CD8-positive, alpha-beta memory T cell (primary cell): ENCODE results near the gene SH3RF1. TPM values are rescaled to one million over a fixed set of nuclear protein-coding genes. Genes with fewer than 3 reads are reported as not detected.
A peak's percentile ranks its signal among the peaks of the same experiment; 100 is the strongest.
"Not testable (repeated sequence)": the region's sequence is repeated elsewhere in the genome, so short reads cannot be mapped to it uniquely, and the experiment has no call there.

Source experiments
- CTCF ChIA-PET: fragments of 350-600 bp; sonication (Branson Sonifier 250); formaldehyde crosslinking; loops from one replicate; lab custom pipeline; 2021; ENCODE audit warnings: antibody characterized with exemption; lab: Charles Lee
- POLR2A ChIA-PET: fragments of 350-600 bp; sonication (Branson Sonifier 250); formaldehyde crosslinking; loops from one replicate; lab custom pipeline; 2021; ENCODE audit warnings: antibody characterized with exemption; lab: Charles Lee
- DNase-seq, 5 donors: peaks; one replicate each; pipeline versions ENCODE4 v3.0.0 to v3.0.0-alpha.2; 2020 to 2022; ENCODE audit warnings: mixed read lengths in 1 of 5
- H3K27ac ChIP-seq: one replicate; pipeline ENCODE4 v1.7.0; 2013; ENCODE audit warnings: low read depth, mild to moderate bottlenecking, low read length, moderate library complexity
- H3K27me3 ChIP-seq: 2 replicates; pipeline ENCODE4 v1.7.0; 2013; ENCODE audit warnings: low read length, mild to moderate bottlenecking; ENCODE audit not compliant: insufficient read depth, poor library complexity, severe bottlenecking
- H3K36me3 ChIP-seq: 2 replicates; pipeline ENCODE4 v1.7.0; 2013; ENCODE audit warnings: mild to moderate bottlenecking, low read length, moderate library complexity; ENCODE audit not compliant: insufficient read depth
- H3K4me1 ChIP-seq: 2 replicates; pipeline ENCODE4 v1.7.0; 2013; ENCODE audit warnings: mild to moderate bottlenecking, low read length, moderate library complexity; ENCODE audit not compliant: insufficient read depth
- H3K4me3 ChIP-seq: 2 replicates; pipeline ENCODE4 v1.7.0; 2013; ENCODE audit warnings: mild to moderate bottlenecking, low read length
- H3K9me3 ChIP-seq: 2 replicates; pipeline ENCODE4 v1.7.0; 2013; ENCODE audit warnings: mild to moderate bottlenecking, low read length
- H3K27ac Mint-ChIP-seq, 8 donors: one replicate each; pipeline ENCODE4 v1.8.0; 2020 to 2021; ENCODE audit warnings: mixed read lengths in 8 of 8, mild to moderate bottlenecking in 6 of 8, inconsistent platforms in 3 of 8, moderate library complexity in 3 of 8
- H3K27me3 Mint-ChIP-seq, 2 donors: one replicate each; pipeline ENCODE4 v1.8.0; 2020 to 2021; ENCODE audit warnings: mixed read lengths in 2 of 2, mild to moderate bottlenecking in 1 of 2, moderate library complexity in 1 of 2
- H3K36me3 Mint-ChIP-seq, 3 donors: one replicate each; pipeline ENCODE4 v1.8.0; 2020 to 2021; ENCODE audit warnings: mixed read lengths in 3 of 3, inconsistent platforms in 1 of 3, mild to moderate bottlenecking in 1 of 3
- H3K4me1 Mint-ChIP-seq, 3 donors: one replicate each; pipeline ENCODE4 v1.8.0; 2020 to 2021; ENCODE audit warnings: mixed read lengths in 3 of 3, inconsistent platforms in 1 of 3, mild to moderate bottlenecking in 1 of 3
- H3K4me3 Mint-ChIP-seq, 7 donors: one replicate each; pipeline ENCODE4 v1.8.0; 2020 to 2021; ENCODE audit warnings: mixed read lengths in 7 of 7, mild to moderate bottlenecking in 6 of 7, moderate library complexity in 4 of 7, inconsistent platforms in 2 of 7
- H3K9me3 Mint-ChIP-seq, 5 donors: one replicate each; pipeline ENCODE4 v1.8.0; 2020 to 2022; ENCODE audit warnings: mixed read lengths in 5 of 5, mild to moderate bottlenecking in 3 of 5, moderate library complexity in 2 of 5, inconsistent platforms in 1 of 5
- polyA plus RNA-seq: library from polyadenylated mRNA; unstranded; fragments of 300-500 nt; fragmentation: Illumina TruSeq; gene quantifications from one replicate; pipeline ENCODE4 v1.2.3, GENCODE V29; 2021
- total RNA-seq, 2 experiments: library from RNA; stranded (reverse); gene quantifications; one replicate each; pipeline ENCODE4 v1.2.3, GENCODE V29; 2021

Gene SH3RF1
- total and polyA plus RNA-seq, 3 experiments from 2014 or later = 1.1 to 1.4 TPM; not detected in 1

DNA sequence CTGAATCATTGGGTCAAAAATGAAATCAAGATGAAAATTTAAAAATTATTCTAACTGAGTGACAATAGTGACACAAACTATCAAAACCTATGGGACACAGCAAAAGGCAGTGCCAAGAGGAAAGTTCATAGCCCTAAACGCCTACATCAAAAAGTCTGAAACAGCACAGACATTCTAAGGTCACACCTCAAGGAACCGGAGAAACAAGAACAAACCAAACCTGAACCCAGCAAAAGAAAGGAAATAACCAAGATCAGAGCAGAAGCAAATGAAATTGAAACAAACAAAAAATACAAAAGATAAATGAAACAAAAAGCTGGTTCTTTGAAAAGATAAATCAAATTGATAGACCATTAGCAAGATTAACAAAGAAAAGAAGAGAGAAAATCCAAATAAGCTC lies 80.8 kb downstream of the SH3RF1 start:
- H3K9me3 ChIP-seq, H3K4me1 Mint-ChIP-seq, H3K27ac ChIP-seq, H3K27ac Mint-ChIP-seq, H3K9me3 Mint-ChIP-seq, POLR2A ChIA-PET, H3K4me3 ChIP-seq, DNase-seq, H3K36me3 Mint-ChIP-seq, H3K36me3 ChIP-seq, H3K27me3 ChIP-seq, H3K4me1 ChIP-seq, H3K4me3 Mint-ChIP-seq: not testable (repeated sequence)
- H3K27me3 Mint-ChIP-seq = peaks cover 4 to 23% of the 10 kb centered on the region in 2 donors
- CTCF ChIA-PET = interaction anchor here (0.7 kb wide), 1 partner anchor 27 kb away, joined by 3 read pairs; no protein-coding TSS in a partner anchor

DNA sequence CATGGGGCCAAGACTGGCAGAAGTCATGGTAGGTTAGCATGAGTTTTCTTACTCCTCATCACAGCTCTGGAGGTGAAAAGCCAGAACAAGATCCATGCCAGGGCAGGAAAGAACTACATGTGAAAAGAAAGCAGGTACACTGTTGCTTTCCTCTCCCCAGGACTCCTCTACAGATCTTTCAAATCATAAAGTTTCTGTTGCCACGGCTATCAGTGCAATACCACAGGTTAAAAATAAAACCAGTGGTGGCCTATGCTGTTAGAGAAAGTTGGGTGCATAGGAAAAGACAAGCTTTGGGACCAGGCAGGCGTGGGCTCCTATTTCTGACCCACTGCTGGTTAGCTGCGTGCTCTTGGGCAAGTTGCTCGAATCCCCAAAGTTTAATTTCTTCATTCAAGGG lies 81.4 kb downstream of the SH3RF1 start:
- no peak for DNase-seq
- H3K36me3 ChIP-seq = no peaks in the 10 kb centered on the region
- no peak overlapping the region for H3K4me3 Mint-ChIP-seq
- H3K9me3 Mint-ChIP-seq = peaks cover 0 to 2% (median 0%) of the 10 kb centered on the region in 5 donors
- H3K27ac ChIP-seq = no peak overlapping the region
- no peak overlapping the region for H3K4me3 ChIP-seq
- H3K4me1 Mint-ChIP-seq = no peaks in the 10 kb centered on the region
- peaks cover 4 to 24% of the 10 kb centered on the region in 2 donors for H3K27me3 Mint-ChIP-seq
- H3K4me1 ChIP-seq = no peaks in the 10 kb centered on the region
- no peaks in the 10 kb centered on the region for H3K36me3 Mint-ChIP-seq
- no peaks in the 10 kb centered on the region for H3K9me3 ChIP-seq
- ChIA-PET POLR2A (no interaction called here), CTCF (no interaction called here)
- no peak overlapping the region for H3K27ac Mint-ChIP-seq
- no peaks in the 10 kb centered on the region for H3K27me3 ChIP-seq

DNA sequence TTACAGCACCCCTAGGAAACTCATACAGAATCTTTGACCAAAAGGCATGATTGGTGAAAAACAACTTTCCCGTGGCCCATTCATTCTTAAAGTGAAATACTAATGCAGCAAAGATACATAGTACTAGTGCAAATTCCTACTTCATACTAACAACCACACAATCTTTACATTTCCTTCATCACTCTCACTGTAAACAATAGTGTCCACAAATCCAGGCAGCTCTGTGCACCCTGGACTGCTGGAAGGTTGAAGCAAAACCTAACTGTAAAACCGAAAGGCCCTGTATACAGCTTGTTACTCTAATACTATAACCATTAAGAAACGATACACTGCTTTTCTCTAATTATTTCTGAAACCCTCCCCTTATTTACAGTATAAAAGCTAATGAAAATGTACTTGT lies 82.6 kb downstream of the SH3RF1 start:
- ChIA-PET CTCF (no interaction called here), POLR2A (no interaction called here)
- no peaks in the 10 kb centered on the region for H3K36me3 ChIP-seq
- no peak overlapping the region for H3K27ac Mint-ChIP-seq
- no peaks in the 10 kb centered on the region for H3K4me1 ChIP-seq
- H3K4me3 Mint-ChIP-seq = no peak overlapping the region
- H3K9me3 Mint-ChIP-seq = no peaks in the 10 kb centered on the region
- H3K27ac ChIP-seq = no peak overlapping the region
- H3K27me3 ChIP-seq = no peaks in the 10 kb centered on the region
- no peak overlapping the region for H3K4me3 ChIP-seq
- H3K4me1 Mint-ChIP-seq = no peaks in the 10 kb centered on the region
- no peak for DNase-seq
- no peaks in the 10 kb centered on the region for H3K36me3 Mint-ChIP-seq
- H3K9me3 ChIP-seq = no peaks in the 10 kb centered on the region
- peaks cover 6 to 27% of the 10 kb centered on the region in 2 donors for H3K27me3 Mint-ChIP-seq

DNA sequence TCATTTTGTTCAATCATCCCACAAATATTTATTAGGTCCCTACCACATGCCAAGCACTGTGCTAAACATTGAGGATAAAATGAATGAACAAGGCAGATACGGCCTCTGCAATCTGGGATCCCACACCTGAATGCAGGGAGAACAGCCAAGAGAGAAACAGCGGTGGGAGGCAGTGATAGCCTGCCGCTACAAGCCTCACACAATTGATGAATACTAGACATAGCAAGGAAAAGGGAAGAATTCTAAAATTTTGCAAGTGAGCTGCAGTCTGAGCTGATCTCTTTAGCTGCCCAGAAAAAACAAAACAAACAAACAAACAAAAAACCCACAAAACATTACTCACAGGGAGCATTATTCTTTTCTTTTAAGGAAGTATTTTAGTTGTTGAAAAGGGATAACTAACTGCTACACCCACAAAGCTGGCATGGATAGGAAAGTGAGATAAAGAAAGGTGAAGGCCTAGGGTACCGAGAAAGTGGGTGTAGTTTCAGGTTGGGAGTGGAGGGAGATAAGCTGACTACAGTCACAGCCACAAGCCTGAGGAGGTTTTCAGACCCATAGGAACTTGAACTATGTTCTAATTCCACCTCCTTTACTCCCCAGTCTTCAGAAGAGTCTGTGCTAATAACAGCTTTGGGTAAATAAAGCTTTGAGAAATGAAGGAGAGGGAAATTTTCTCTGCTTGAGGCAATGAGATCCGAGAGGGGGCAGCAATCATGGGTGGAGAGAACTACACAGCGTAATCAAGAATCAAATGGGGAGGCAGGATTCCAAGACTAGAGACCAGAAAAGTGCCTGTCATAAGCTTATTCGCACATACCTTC lies 85.4 kb downstream of the SH3RF1 start:
- no peaks in the 10 kb centered on the region for H3K36me3 ChIP-seq
- ChIA-PET POLR2A (no interaction called here), CTCF (no interaction called here)
- Mint-ChIP-seq H3K27ac (peak overlapping the region in 1 of 8 donors; percentile 72), H3K27me3 (peaks cover 12 to 40% of the 10 kb centered on the region in 2 donors), H3K4me3 (no peak overlapping the region), H3K36me3 (no peaks in the 10 kb centered on the region), H3K4me1 (no peaks in the 10 kb centered on the region), H3K9me3 (no peaks in the 10 kb centered on the region)
- H3K27ac ChIP-seq = no peak overlapping the region
- no peak overlapping the region for H3K4me3 ChIP-seq
- H3K4me1 ChIP-seq = no peaks in the 10 kb centered on the region
- H3K9me3 ChIP-seq = no peaks in the 10 kb centered on the region
- no peaks in the 10 kb centered on the region for H3K27me3 ChIP-seq
- DNase-seq = no peak

DNA sequence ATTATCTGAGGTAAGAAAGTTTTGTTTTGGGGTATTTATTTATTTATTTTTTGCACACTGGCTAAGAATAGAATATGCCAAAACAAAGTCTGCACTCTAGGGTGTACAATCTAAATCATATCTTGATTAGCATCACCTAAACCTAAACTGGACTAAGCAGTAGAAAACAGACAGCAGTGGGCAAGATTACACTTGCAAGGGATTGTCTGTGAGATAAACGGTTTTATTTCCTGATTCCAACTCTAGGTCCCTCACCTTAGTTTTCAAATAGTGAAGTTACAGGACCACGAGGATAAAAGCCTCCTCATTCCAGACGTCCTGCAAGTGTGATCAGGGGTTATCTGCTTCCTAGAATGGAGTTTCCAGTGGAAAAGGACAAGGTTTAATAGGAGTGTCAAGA lies 86.1 kb downstream of the SH3RF1 start:
- H3K27ac ChIP-seq = no peak overlapping the region
- no peaks in the 10 kb centered on the region for H3K27me3 ChIP-seq
- no peaks in the 10 kb centered on the region for H3K4me1 ChIP-seq
- ChIA-PET POLR2A (no interaction called here), CTCF (no interaction called here)
- no peaks in the 10 kb centered on the region for H3K9me3 Mint-ChIP-seq
- peaks cover 12 to 42% of the 10 kb centered on the region in 2 donors for H3K27me3 Mint-ChIP-seq
- H3K9me3 ChIP-seq = no peaks in the 10 kb centered on the region
- H3K4me3 ChIP-seq = no peak overlapping the region
- H3K4me1 Mint-ChIP-seq = no peaks in the 10 kb centered on the region
- no peaks in the 10 kb centered on the region for H3K36me3 ChIP-seq
- no peaks in the 10 kb centered on the region for H3K36me3 Mint-ChIP-seq
- no peak overlapping the region for H3K27ac Mint-ChIP-seq
- DNase-seq = no peak
- H3K4me3 Mint-ChIP-seq = no peak overlapping the region

DNA sequence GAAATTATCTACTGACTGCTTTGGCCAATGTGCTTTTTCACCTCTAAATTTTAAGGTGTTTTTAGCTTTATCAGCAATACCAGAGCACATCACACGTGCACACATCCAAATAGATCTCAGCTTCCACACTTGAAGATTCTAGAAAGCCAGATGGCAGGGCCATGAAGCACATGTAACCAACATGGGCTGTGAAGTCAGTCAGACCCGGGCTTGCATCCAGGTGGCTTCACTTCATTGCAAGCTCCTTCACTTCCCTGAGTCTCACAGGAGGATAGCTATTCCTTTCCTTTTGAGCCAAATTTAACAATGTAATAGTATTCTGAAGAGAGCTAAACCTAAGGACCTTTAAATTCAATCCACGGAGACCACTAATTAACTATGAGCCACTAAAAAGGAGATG lies 86.5 kb downstream of the SH3RF1 start:
- Histone ChIP-seq H3K27ac (no peak overlapping the region), H3K4me1 (no peaks in the 10 kb centered on the region), H3K36me3 (no peaks in the 10 kb centered on the region), H3K4me3 (no peak overlapping the region), H3K27me3 (no peaks in the 10 kb centered on the region), H3K9me3 (no peaks in the 10 kb centered on the region)
- H3K36me3 Mint-ChIP-seq = no peaks in the 10 kb centered on the region
- CTCF ChIA-PET = no interaction called here
- no peak for DNase-seq
- H3K4me1 Mint-ChIP-seq = no peaks in the 10 kb centered on the region
- H3K4me3 Mint-ChIP-seq = no peak overlapping the region
- no peak overlapping the region for H3K27ac Mint-ChIP-seq
- peaks cover 12 to 42% of the 10 kb centered on the region in 2 donors for H3K27me3 Mint-ChIP-seq
- no peaks in the 10 kb centered on the region for H3K9me3 Mint-ChIP-seq
- POLR2A ChIA-PET = no interaction called here

DNA sequence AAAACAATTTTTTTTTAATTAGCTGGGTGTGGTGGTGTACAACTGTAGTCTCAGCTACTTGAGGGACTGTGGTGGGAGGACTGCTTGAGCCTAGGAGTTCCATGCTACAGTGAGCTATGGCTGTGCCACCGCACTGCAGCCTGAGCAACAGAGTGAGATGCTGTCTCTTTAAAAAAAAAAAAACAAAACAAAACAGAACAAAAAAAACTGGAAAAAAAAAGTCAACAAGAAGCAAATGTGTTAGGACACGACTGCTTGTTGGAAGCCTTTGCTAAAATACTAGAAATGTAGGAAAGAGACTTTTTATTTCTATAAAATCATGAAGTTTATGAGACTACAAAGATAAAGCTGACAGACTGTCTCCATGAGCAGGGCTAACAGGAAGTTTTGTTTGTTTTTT lies 87.2 kb downstream of the SH3RF1 start:
- Histone ChIP-seq H3K9me3 (no peaks in the 10 kb centered on the region), H3K4me1 (no peaks in the 10 kb centered on the region), H3K4me3 (no peak overlapping the region), H3K27me3 (no peaks in the 10 kb centered on the region), H3K36me3 (no peaks in the 10 kb centered on the region), H3K27ac (no peak overlapping the region)
- no peak for DNase-seq
- no peaks in the 10 kb centered on the region for H3K36me3 Mint-ChIP-seq
- no peaks in the 10 kb centered on the region for H3K4me1 Mint-ChIP-seq
- H3K27me3 Mint-ChIP-seq = peaks cover 12 to 39% of the 10 kb centered on the region in 2 donors
- ChIA-PET POLR2A (no interaction called here), CTCF (no interaction called here)
- H3K27ac Mint-ChIP-seq = no peak overlapping the region
- no peak overlapping the region for H3K4me3 Mint-ChIP-seq
- H3K9me3 Mint-ChIP-seq = no peaks in the 10 kb centered on the region

DNA sequence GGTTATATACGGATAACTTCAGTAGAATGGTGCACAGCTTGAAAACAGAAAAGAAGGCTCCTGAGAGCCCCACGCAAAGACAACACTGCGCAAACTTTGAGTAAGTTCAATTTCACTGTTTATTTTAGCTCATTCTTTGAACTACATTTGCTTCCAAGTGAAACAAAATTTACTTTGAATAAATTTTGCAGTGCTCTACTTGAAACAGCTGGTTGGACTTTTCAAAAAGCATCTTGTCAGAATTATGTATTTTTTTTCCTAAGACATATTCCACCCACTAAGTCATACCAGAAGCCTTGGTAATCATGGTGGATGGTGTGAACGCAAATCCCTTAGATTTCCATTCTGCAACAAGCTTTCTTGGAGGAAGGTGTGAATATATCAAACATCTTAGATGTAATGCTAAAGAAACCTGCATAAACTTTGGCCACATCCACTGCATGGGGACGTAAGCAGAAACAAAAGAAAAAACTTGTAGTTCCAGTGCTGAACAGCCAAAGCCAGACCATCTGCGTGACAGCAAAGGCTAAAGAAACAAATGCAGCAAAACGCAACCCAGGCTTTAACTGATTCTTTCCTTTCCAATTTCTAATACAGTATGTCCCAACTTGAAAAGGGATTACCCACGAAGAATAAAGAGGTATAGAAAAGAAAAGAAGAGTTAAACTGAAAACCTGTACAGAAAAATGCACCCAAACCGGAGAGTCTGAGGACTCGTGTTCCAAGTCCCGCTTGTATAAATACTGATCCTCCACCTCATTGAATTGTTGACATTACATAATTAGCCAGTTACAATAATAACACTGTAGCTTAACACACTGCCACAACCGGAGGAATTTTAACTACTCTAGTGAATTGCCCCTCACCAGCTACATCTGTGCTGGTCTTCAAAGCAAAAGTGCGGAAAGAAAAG lies 90.9 kb downstream of the SH3RF1 start:
- H3K4me1 ChIP-seq = no peaks in the 10 kb centered on the region
- ChIA-PET POLR2A (no interaction called here), CTCF (no interaction called here)
- no peak for DNase-seq
- H3K27ac ChIP-seq = no peak overlapping the region
- Mint-ChIP-seq H3K4me3 (no peak overlapping the region), H3K36me3 (no peaks in the 10 kb centered on the region), H3K27me3 (peaks cover 13 to 23% of the 10 kb centered on the region in 2 donors), H3K27ac (no peak overlapping the region), H3K9me3 (no peaks in the 10 kb centered on the region), H3K4me1 (no peaks in the 10 kb centered on the region)
- H3K4me3 ChIP-seq = no peak overlapping the region
- no peaks in the 10 kb centered on the region for H3K27me3 ChIP-seq
- no peaks in the 10 kb centered on the region for H3K36me3 ChIP-seq
- H3K9me3 ChIP-seq = no peaks in the 10 kb centered on the region
